HG02840 (cell line): ENCODE data around the gene PTH2.
"Not testable (repeated sequence)": the region's sequence is repeated elsewhere in the genome, so short reads cannot be mapped to it uniquely, and the experiment has no call there.

Experiments used
- ATAC-seq: cut with Tn5 transposase; IDR thresholded peaks from one replicate; pipeline ENCODE4 v1.9.1; 2021; ENCODE audit warnings: mild to moderate bottlenecking, moderate library complexity, moderate number of reproducible peaks; ENCODE audit not compliant: unreplicated experiment, low FRiP score

Gene PTH2, protein sequence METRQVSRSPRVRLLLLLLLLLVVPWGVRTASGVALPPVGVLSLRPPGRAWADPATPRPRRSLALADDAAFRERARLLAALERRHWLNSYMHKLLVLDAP

GRCh38 chr19:49423071-49423984 is at the start of gene PTH2:
Gene PTH2, minus strand, starts transcription at chr19:49423441. Its CDS starts 102 bp downstream, at chr19:49423339.
- ATAC-seq, result no peak

DNA sequence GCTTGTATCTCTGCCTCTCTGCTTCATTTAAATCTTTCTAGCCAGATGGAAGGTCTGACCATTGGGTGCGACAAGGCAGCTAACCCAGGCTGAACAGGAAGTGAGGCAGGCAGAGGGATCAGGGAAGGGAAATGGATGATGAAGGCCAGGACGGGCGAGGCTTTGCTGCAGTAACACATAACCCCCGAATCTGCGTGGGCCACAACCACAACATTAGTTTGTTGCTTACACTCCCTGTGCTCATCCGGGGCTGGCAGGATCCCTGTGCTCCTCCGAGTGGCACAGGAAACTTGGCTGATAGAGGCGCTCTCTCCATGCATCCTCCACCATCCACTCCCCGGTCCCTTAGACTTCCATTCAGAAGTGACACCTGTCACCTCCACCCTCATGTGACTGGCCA is 49.7 kb upstream of the PTH2 start:
- ATAC-seq, result no peak

- ATAC-seq, result no peak
These were observed 47.4 kb upstream of the PTH2 start for GRCh38 chr19:49470615-49470978.

DNA sequence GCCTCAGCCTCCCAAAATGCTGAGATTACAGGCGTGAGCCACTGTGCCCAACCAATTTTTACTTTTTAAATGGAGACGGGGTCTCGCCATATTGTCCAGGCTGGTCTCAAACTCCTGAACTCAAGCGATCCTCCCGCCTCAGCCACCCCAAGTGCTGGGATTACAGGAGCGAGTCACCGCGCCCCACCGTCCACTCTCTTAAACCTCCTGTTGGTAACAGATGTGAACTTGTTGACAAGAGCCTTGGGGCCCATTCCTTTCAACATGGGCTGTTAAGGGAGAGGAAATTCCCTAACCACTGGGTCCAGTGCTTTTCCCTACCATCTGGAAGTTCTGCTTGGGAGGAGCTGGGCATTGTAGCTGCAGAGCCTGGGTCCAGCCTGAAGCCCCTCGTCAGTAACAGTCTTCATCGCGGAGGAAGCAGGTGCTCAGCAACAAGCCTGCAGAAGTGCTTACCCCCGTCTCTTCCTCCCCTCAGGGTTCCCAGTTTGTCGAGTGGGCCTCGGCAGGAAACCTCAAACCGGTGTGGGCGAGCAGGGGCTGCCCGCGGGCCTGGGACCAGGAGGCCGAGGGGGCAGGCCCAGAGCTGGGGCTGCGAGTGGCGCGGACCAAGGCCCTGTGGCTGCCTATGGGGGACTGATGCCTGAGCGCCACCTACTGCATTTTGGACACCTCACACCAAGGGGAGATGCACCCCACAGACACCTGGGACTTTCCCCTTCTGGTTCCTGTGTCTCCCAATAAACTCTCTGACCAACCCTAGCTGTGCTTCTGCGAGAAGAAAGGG is 46.8 kb upstream of the PTH2 start:
- peak; percentile 45 for ATAC-seq

DNA sequence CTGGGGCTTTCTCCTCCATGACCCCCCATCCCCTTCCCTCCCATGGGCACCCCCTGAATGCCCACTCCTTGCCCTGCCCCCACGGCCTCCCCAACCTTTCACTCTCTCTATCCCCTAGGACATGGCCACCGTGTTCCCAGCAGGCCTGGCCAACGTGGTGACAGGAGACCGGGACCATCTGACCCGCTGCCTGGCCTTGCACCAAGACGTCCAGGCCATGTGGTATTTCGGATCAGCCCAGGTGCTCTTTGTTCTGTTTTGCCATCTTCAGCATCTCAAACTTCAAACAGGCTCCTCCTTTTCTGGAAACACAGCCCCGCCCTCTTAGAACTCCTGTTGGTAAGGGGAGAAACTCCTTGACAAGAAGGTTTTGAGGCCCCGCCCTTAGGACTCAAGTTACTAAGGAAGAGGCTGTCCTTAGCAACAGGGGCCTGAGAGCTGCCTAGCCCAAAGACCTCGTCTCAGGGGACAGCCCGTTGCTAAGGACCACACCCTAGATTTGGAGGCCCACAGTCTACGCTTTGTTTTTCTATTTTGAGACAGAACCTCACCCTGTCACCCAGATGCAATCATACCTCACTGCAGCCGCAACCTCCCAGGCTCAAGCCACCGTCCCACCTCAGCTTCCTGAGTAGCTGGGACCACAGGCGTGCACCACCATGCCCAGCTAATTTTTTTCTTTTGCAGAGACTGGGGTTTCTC is 45.7 kb upstream of the PTH2 start:
- peak; percentile 64 for ATAC-seq

GRCh38 chr19:49468199-49468598 is 45.0 kb upstream of the PTH2 start:
- no peak for ATAC-seq

GRCh38 chr19:49465371-49465770 is 42.1 kb upstream of the PTH2 start:
- no peak for ATAC-seq

GRCh38 chr19:49463960-49464740 is 40.9 kb upstream of the PTH2 start:
- ATAC-seq, result no peak

- no peak for ATAC-seq
These were observed 39.3 kb upstream of the PTH2 start for GRCh38 chr19:49462492-49462891.

DNA sequence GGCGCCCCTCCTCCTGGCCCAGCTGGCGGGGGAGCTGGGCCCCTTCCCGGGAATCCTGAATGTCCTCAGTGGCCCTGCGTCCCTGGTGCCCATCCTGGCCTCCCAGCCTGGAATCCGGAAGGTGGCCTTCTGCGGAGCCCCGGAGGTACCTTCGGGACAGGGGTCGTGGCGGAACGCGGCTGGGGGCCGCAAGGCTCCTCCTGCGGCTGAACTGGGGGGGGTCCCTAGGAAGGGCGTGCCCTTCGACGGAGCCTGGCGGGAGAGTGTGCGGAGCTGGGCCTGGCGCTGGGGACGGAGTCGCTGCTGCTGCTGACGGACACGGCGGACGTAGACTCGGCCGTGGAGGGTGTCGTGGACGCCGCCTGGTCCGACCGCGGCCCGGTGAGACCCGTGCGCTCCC is 38.4 kb upstream of the PTH2 start:
- no peak for ATAC-seq

DNA sequence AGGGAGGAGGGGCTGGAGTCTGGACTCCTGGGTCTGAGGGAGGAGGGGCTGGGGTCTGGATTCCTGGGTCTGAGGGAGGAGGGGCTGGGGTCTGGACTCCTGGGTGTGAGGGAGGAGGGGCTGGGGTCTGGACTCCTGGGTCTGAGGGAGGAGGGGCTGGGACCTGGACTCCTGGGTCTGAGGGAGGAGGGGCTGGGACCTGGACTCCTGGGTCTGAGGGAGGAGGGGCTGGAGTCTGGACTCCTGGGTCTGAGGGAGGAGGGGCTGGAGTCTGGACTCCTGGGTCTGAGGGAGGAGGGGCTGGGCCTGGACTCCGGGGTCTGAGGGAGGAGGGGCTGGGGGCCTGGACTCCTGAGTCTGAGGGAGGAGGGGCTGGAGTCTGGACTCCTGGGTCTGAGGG is 37.9 kb upstream of the PTH2 start:
- ATAC-seq, result not testable (repeated sequence)

- ATAC-seq, result no peak
These were observed 36.1 kb upstream of the PTH2 start for GRCh38 chr19:49459388-49459787.

DNA sequence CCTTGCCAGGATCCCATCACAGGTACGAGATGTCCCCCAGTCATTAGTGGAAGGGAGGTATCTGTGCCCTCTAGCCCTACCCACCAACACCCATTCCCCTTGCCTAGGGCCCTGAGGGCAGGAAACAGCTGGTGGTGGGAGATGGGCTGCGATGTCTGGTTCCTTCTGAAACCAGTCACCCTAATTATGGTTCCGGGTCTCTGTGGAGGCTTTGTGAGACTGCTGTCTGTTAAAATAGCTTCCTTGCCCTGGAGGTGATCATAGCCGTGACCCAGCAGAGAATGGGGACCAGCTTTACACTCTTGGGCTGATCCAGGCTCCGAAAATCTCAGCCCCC is 35.3 kb upstream of the PTH2 start:
- ATAC-seq, result no peak

- no peak for ATAC-seq
These were observed 33.1 kb upstream of the PTH2 start for GRCh38 chr19:49456326-49456725.

DNA sequence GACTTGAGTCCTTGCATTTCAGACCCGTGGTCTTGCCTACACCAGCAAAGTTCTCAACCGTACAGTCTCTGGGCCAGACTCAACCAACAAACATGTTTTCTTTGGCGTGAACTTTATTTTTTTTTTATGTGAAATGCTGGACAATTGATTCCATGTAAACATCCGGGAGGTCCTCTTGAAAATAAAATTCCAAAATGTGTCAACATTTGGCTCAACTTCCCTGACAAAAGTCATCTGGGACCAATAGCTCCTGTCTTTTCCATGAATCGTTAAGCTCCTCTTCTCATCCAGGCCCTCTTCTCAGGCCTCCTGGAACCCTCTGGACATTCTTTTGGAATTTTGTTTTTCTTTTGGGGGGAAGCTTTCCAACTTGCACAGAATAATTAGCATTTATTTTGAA is 32.5 kb upstream of the PTH2 start:
- no peak for ATAC-seq

DNA sequence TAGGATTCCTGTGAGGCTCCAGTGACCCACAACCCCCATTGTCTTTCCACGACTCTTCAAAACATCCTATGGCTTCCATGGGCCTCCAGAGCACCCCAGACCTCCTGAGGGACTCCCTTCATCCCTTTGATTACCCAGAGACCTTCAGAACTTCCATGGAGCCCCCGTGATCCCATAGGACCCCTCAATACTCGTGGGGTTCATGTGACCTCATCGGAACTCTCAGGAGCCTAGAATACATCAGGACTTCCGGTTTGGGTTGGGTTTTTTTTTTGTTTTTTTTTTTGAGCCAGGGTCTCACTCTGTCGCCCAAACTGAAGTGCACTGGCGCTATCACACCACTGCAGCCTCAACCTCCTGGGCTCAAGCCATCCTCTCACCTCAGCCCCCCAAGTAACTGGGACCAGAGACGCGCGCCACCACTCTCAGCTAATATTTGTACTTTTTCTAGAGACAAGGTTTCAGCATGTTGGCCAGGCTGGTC is 30.6 kb upstream of the PTH2 start:
- ATAC-seq, result no peak

GRCh38 chr19:49453013-49453756 is 29.9 kb upstream of the PTH2 start, which contains the start of gene ALDH16A1:
Gene ALDH16A1, plus strand, starts transcription at chr19:49453225. Its CDS starts 107 bp downstream, at chr19:49453332.
- ATAC-seq, result peak; percentile 62

DNA sequence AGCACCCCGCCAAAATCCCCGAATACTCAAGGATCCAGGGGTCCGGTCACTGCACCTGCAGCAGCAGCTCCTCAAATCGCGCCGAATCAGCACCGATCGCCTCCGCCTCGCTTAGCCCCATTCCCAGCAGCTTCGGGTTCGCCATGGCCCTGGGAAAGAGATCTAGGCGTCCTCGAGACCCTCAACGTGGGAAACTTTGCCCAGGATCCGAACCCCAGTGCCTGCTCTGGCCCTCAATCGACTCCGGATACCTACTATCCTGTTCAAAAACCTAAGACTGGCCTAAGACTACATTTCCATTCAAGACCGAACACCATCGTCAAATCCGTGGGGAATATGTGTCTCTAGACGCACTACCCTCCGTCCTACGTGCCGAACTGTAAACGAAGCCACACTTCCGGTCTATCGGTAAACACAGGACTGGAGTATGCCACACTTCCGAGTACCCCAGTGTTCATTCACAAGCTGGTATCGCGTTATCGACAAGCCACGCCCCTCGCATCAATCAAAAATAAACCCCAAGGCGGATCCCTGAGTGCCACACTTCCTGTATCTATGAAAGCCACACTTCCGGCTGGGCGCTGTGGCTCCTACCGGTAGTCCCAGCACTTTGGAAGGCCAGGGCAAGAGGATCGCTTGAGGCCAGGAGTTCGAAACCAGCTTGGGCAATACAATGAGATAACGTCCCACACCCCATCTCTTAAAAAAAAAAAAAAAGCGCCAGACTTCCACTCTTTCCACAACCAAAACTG is 28.4 kb upstream of the PTH2 start, which contains the start of gene PIH1D1:
TSS of gene PIH1D1 (minus strand) at position 385 of the 752 bp plus-strand sequence. CDS start at position 145, 240 bp downstream.
- peak; percentile 60 for ATAC-seq
